Progenitor cell of endocrine pancreas (in vitro differentiated cells): ENCODE measurements around the gene PARD3. TPM values are rescaled to one million over a fixed set of nuclear protein-coding genes. Genes with fewer than 3 reads are reported as not detected.

Experiments
- DNase-seq: peaks from one replicate; pipeline ENCODE4 v3.0.0; 2021; ENCODE audit warnings: low spot score; ENCODE audit not compliant: unreplicated experiment
- H3K27ac Mint-ChIP-seq: 2 replicates; pipeline ENCODE4 v1.8.0; 2021; ENCODE audit warnings: mild to moderate bottlenecking, moderate library complexity, mixed read lengths
- H3K27me3 Mint-ChIP-seq: 2 replicates; pipeline ENCODE4 v1.8.0; 2021; ENCODE audit warnings: mixed read lengths
- H3K36me3 Mint-ChIP-seq: 2 replicates; pipeline ENCODE4 v1.8.0; 2022; ENCODE audit warnings: mixed read lengths; ENCODE audit not compliant: insufficient read depth
- H3K4me1 Mint-ChIP-seq: 2 replicates; pipeline ENCODE4 v1.8.0; 2021; ENCODE audit warnings: low read depth, mixed read lengths
- H3K4me3 Mint-ChIP-seq: 2 replicates; pipeline ENCODE4 v1.8.0; 2021; ENCODE audit warnings: low read depth, mild to moderate bottlenecking, moderate library complexity, mixed read lengths
- H3K9me3 Mint-ChIP-seq: 2 replicates; pipeline ENCODE4 v1.8.0; 2021; ENCODE audit warnings: low read depth, mixed read lengths
- CTCF ChIP-seq: fragments of 200-600 bp; sonication (generic); IDR thresholded peaks from one replicate; pipeline ENCODE4 v1.5.0; 2021; ENCODE audit warnings: antibody characterized with exemption, mild to moderate bottlenecking; ENCODE audit not compliant: unreplicated experiment
- total RNA-seq: library from RNA; stranded (reverse); gene quantifications from 2 replicates; pipeline ENCODE4 v1.2.1, GENCODE V29; 2021

The PARD3 gene
- total RNA-seq, 1 donor from 2014 or later: 85.3 TPM

- Mint-ChIP-seq H3K9me3 (no peaks in the 10 kb centered on the region), H3K27ac (no peak overlapping the region), H3K4me3 (no peak overlapping the region), H3K4me1 (peaks cover 3% of the 10 kb centered on the region), H3K27me3 (no peaks in the 10 kb centered on the region), H3K36me3 (peaks cover 2% of the 10 kb centered on the region)
- no peak for DNase-seq
- no peak for TF ChIP-seq CTCF
Observed at GRCh38 chr10:34495938-34496337, 319.2 kb downstream of the PARD3 start.

DNA sequence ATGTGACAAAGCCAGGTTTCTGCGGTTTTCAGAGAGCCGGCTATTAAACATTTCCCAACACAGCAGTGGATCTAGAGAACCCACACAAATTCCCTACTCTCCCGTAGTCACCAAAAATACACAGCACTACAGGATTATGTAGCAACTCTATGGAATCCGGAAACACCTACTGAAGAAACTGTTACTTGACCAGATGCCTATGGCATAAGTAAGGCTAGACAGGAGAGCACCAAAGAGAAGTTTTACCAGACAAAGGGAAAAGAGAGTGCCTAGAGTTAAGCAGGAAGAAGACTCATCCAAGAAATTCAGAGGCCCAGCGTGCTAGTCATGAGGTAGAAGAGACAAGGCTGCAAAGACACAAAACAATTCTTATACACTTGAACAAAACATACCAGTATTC, 321.1 kb downstream of the PARD3 start:
- Mint-ChIP-seq H3K4me1 (peaks cover 15% of the 10 kb centered on the region), H3K27me3 (no peaks in the 10 kb centered on the region), H3K36me3 (peaks cover 2% of the 10 kb centered on the region), H3K9me3 (no peaks in the 10 kb centered on the region), H3K27ac (no peak overlapping the region), H3K4me3 (no peak overlapping the region)
- no peak for DNase-seq
- no peak for TF ChIP-seq CTCF

DNA sequence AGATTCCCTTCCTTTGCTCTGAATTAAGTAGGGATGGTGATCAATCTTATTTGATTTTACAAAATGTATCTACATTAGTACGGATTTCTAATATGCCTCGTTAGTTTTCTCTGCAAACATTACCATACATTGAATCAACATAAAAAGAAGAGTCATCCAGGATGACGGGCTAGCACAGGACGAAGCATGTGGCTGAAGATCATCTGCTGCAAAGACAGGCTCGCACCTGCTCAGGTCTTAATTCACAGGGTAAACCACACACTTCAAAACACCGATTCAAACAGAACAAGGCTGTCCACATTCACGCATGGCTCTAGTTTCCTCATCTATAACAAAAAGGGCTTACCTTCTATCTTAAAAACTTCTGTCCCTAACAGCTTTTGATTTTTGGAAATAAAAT, 323.0 kb downstream of the PARD3 start:
- Mint-ChIP-seq H3K27me3 (no peaks in the 10 kb centered on the region), H3K36me3 (peaks cover 2% of the 10 kb centered on the region), H3K4me3 (no peak overlapping the region), H3K27ac (peak overlapping the region; percentile 47), H3K4me1 (peaks cover 18% of the 10 kb centered on the region), H3K9me3 (no peaks in the 10 kb centered on the region)
- TF ChIP-seq CTCF: no peak
- no peak for DNase-seq

DNA sequence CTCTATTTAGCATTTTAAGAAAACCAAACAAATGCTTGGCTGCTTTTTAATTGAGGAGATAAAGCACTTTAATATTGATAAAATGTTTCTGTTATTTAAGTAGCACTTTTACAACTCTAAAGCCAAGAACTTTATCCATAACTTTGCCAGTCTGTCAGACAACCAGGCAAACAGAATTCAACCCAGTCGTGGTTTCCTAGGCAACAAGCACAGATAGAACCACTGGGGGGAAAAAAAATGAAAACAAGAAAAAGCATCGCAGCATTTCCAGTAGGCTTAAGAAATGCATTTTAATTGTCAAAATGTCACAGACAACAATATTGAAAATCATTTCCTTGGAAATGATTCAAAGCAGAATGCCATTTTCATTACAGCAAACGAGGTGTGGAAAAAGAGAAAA, 323.4 kb downstream of the PARD3 start:
- no peak overlapping the region for H3K4me3 Mint-ChIP-seq
- H3K4me1 Mint-ChIP-seq: peaks cover 18% of the 10 kb centered on the region
- TF ChIP-seq CTCF: no peak
- no peaks in the 10 kb centered on the region for H3K9me3 Mint-ChIP-seq
- no peak overlapping the region for H3K27ac Mint-ChIP-seq
- DNase-seq: no peak
- H3K36me3 Mint-ChIP-seq: peaks cover 2% of the 10 kb centered on the region
- no peaks in the 10 kb centered on the region for H3K27me3 Mint-ChIP-seq

DNA sequence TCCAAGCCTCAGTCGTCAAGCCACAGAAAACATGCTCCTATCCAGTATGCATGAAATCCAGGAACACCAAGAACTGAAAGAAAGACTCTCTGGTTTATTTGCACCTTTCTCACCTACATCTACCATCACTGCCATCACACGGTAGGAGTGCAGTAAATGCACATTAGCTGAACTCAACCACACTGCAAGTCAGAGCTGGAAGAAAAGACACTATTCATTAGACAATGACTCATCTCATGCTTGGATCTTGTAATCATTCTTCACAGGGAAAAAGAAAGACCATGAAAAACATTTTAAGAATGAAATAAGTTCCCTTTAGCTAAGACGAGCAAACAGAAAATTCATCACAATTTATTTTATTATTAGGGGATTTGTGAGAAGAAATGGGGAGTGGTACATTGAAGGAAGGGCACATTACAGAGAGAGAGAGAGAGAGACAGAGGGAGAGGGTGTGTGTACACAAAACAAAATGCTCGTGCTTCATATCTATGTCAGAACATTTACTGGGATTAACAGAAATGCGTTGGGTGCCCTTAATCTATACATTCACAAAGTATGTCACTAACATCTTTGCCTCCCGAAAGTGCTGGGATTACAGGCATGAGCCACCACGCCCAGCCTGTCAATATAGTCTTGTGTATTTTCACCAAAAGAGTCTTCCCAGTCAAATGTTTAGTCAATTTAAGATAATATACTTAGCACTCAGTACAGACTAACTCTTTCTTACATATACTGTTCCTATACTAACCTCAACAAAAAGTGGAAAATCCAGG, 324.9 kb downstream of the PARD3 start:
- Mint-ChIP-seq H3K27ac (no peak overlapping the region), H3K4me3 (no peak overlapping the region), H3K36me3 (peaks cover 2% of the 10 kb centered on the region), H3K27me3 (no peaks in the 10 kb centered on the region), H3K9me3 (no peaks in the 10 kb centered on the region), H3K4me1 (peaks cover 21% of the 10 kb centered on the region)
- no peak for TF ChIP-seq CTCF
- DNase-seq: no peak
